HG02938 (cell line): ENCODE data around the gene MSI2.

Source experiments
- ATAC-seq: cut with Tn5 transposase; IDR thresholded peaks from one replicate; pipeline ENCODE4 v1.9.1; 2021; ENCODE audit warnings: mild to moderate bottlenecking, moderate library complexity; ENCODE audit not compliant: unreplicated experiment

The MSI2 gene

GRCh38 chr17:57720386-57721035 lies 464.2 kb downstream of the MSI2 start:
- ATAC-seq, result no peak

GRCh38 chr17:57721967-57722703 lies 465.8 kb downstream of the MSI2 start:
- no peak for ATAC-seq

DNA sequence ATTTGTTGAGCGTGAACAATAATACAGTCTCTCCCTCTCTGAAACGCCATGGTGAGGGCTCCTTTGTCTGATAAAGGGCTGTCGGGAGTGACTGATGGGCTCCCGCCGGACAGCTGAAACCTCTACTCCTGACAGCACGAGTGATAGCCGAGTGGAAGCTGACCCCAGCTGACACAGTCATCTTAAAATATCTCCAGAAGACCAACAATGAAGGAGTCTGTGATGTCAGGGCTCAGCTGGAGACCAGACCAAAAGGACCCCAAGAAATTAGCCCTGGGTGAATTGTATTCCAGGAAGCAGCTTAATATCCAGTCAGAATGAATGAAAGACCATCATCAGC lies 466.4 kb downstream of the MSI2 start:
- no peak for ATAC-seq

DNA sequence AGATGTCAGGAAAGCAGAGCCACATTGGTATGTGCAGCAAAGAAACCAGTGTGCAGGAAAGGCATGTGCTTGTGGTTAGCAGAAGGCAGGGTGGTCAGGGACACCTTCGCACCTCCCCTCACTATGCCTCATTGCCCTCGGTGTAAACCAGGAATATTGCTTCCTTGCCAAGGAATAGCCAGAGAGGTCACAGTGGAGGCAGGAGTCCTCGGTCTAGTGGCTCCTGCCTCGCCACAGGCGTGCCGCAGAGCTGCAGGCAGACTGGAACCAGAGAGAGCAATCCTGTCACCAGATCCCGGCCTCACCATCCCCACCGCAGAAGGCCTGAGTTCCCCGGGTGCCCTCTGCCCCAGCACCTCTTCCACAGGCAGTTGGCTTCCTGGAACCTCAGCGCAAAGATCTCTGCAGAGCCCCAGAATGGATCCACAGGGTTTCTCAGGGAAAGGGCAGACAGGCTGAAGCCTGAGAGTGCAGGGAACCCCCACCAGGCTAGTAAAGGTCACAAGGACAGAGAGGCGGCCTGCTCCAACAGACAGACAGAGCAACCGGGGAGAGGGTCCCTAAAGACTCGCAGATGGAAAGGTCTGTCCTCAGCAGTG lies 467.2 kb downstream of the MSI2 start:
- no peak for ATAC-seq

DNA sequence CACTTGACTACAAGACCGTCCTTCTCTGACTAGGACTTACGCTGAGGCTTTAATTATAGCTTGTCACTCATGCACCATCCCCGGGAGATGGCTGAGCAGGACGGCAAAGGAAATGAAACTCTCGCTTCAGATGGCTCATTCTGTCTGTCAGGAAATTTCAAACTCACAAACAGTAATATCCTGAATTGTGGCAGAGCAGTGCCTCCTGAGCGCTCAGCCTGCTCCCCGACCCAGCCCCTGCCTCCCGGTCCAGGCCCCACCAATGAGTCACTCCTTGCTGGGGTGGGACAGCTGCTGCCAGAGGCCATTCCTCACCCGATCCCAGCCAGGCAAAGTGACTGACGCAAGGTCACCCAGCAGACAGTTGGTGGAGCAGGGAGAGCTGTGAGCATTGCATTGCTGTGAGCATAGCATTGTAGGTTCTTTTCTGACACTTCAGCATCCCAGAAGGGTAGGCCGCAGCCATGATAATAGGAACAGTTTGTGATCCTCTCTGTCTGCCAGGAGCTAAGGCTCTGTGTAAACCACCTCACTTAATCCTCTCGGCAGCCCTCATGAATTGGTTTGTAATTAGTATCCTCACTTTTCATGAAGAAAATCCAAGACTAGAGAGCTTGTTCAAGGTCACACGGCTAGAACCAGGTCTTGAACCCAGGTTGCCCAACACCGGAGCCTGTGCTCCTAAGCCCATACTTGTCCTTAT lies 467.9 kb downstream of the MSI2 start:
- ATAC-seq, result no peak

GRCh38 chr17:57724729-57725125 lies 468.4 kb downstream of the MSI2 start:
- ATAC-seq, result no peak

DNA sequence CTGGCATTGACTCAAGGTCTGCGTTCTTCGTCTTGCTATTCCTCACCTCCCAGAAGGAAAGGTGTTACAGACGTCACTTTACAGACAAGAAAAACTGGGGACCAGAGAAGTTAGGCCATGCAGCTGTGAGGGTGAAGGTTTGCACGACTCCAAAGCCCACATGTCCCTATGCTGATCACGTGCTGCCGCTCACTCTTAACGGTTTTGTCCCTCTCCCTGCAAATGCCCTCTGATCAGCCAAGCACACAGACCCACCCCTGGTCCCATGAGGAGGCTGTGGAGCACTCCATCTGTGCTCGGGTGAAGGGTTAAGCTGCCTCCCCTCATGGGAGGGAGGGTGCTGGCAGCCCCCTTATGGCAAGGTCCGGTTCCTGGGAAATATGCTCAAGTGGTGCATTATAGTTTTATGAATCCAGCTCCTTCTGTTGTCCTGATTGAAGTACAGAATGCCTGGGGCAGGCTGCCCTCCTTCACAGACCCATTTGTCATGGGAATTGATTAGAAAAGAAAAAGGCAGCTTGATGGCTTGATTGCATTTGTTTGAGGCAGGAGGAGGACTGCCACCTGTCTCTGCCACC lies 470.0 kb downstream of the MSI2 start:
- ATAC-seq, result no peak

DNA sequence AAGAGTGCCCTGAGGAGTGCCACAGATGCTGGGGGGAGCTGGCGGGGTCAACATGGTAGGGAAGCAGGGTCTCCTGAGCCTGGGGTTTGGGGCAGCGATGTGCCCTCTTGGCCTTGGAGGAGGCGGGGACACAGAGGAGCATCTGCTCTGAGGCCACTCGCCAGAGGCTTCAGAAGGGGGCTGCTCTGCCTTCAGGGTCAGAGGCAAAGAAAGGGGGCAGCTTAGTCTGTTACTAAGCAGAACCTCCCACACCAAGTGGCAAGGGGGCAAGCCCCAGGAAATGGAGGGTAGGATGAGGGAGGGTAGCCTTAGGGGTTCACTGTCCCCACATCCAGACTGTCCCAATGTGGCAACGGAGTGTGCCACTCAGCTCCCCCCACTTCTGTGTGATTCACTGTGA lies 470.5 kb downstream of the MSI2 start:
- ATAC-seq, result no peak

DNA sequence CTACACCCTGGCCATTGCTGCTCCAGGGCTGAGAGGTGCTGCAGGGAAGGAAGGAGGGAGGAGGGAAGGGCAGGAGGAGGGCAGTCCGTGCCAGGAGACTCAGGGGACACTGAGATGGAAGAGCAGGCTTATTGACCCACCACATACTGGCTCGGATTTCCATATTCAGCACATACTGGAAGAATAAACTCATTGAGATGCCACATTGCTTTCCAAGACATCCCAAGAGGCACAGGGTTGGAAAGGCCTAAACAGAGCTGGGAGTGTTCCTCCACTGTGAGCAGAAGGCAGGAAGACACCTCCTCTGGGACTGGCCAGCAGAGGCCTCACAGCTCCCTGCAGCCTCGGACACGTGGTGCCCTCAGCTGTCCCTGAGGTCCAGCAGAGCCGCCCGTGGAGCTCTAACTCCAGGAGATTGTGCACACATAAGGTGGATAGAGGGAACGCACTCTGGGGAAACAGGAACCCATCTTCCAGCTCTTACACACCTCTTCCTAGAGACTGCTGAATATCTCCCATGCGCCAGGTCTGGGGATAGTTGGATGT lies 471.4 kb downstream of the MSI2 start:
- ATAC-seq, result no peak

GRCh38 chr17:57730026-57730701 lies 473.8 kb downstream of the MSI2 start:
- ATAC-seq, result no peak

DNA sequence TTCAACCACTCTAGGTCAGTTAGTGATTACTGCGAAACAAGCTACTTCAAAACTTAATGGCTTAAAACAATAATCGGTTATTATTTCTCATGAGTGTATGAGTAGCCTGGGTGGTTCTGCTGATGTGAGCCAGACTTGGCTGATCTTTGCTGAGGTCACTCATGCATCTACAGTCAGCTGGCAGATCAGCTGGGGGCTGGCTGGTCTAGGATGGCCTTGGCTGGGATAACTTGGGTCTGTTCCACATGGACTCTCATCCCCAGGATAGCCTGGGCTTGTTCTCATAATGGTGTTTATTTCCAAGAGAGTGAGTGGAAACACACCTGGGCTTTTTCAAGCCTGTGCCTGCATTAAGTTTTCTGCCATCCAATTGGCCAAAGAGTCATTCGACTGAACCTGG lies 475.7 kb downstream of the MSI2 start:
- no peak for ATAC-seq

- ATAC-seq, result no peak
Observed at GRCh38 chr17:57733085-57733484, 476.8 kb downstream of the MSI2 start.
